Small intestine (tissue), 7 donors: ENCODE data around the gene ARID5B. TPM values are rescaled to one million over a fixed set of nuclear protein-coding genes. Genes with fewer than 3 reads are reported as not detected.

Experiments used
- DNase-seq, 2 donors: peaks; one replicate each; pipeline versions ENCODE4 v3.0.0 to v3.0.0-alpha.2; 2013
- FAIRE-seq: peaks from 2 replicates; lab custom pipeline; 2012; peaks lifted over from hg19 to GRCh38; lab: Jason Lieb, UNC
- H3K27ac ChIP-seq, 3 donors: one replicate each; pipeline ENCODE4 v1.5.1; 2013; ENCODE audit warnings: low read length in 2 of 3, mild to moderate bottlenecking in 2 of 3, control low read depth in 1 of 3, inconsistent platforms in 1 of 3, low read depth in 1 of 3, moderate library complexity in 1 of 3
- H3K27me3 ChIP-seq, 3 donors: one replicate each; pipeline ENCODE4 v1.6.1; 2013; ENCODE audit warnings: low read length in 3 of 3, inconsistent platforms in 1 of 3; ENCODE audit not compliant: control insufficient read depth in 3 of 3, insufficient read depth in 3 of 3
- H3K36me3 ChIP-seq, 3 donors: one replicate each; pipeline ENCODE4 v1.6.1; 2013; ENCODE audit warnings: low read length in 3 of 3, inconsistent platforms in 1 of 3, low read depth in 1 of 3, mild to moderate bottlenecking in 1 of 3, moderate library complexity in 1 of 3; ENCODE audit not compliant: control insufficient read depth in 3 of 3, insufficient read depth in 2 of 3
- H3K4me1 ChIP-seq, 3 donors: one replicate each; pipeline ENCODE4 v1.6.1; 2013; ENCODE audit warnings: low read length in 2 of 3, inconsistent platforms in 1 of 3, low read depth in 1 of 3, mild to moderate bottlenecking in 1 of 3, moderate library complexity in 1 of 3; ENCODE audit not compliant: control insufficient read depth in 3 of 3, insufficient read depth in 2 of 3
- H3K4me3 ChIP-seq, 3 donors: one replicate each; pipeline ENCODE4 v1.5.1; 2013; ENCODE audit warnings: low read length in 3 of 3, control low read depth in 1 of 3, inconsistent platforms in 1 of 3, low read depth in 1 of 3, mild to moderate bottlenecking in 1 of 3, moderate library complexity in 1 of 3
- H3K9me3 ChIP-seq, 2 donors: one replicate each; pipeline ENCODE4 v1.6.1; 2013; ENCODE audit warnings: low read depth in 1 of 2, low read length in 1 of 2; ENCODE audit not compliant: control insufficient read depth in 2 of 2, insufficient read depth in 1 of 2
- WGBS, 3 donors: extraction: QIAGEN DNeasy Blood & Tissue Kit; methylation state at CpG; one replicate each; pipeline ENCODE4 v1.1.7; 2013; 5-methylcytosine and 5-hydroxymethylcytosine counted together
- polyA plus RNA-seq, 4 donors: library from polyadenylated mRNA; stranded (reverse) in 3 of 4; unstranded in 1 of 4; fragments of 200-250 nt in 3 of 4; fragments of 120-200 nt in 1 of 4; gene quantifications; one replicate each; pipeline versions ENCODE4 v1.2.1 to v1.2.3, GENCODE V29; 2013
- donor health status: healthy with polysubstance abuse.
- donor health status: control.
- donor health status: control.
- donor health status: Bipolar disorder and iron deficiency.
- donor health status: healthy.

Gene ARID5B
- polyA plus RNA-seq, 4 donors: 1.1 to 24.6 (median 6.7) TPM

GRCh38 chr10:61899069-61899531, 2.4 kb upstream of the ARID5B start:
- Histone ChIP-seq H3K4me1 (peaks cover 0 to 44% (median 4%) of the 10 kb centered on the region in 3 donors), H3K9me3 (no peaks in the 10 kb centered on the region), H3K36me3 (no peaks in the 10 kb centered on the region), H3K4me3 (no peak overlapping the region), H3K27me3 (no peaks in the 10 kb centered on the region), H3K27ac (no peak overlapping the region)
- DNase-seq: peak in 1 of 2 donors; percentile 18
- FAIRE-seq: no peak
- 19 to 35% (median 25%) methylated on average over 7 of the region's 7 CpGs for WGBS, 3 donors

GRCh38 chr10:61899663-61899996, 1.9 kb upstream of the ARID5B start:
- Histone ChIP-seq H3K36me3 (no peaks in the 10 kb centered on the region), H3K4me3 (peak overlapping the region in 2 of 3 donors; percentile 81 to 90), H3K27me3 (no peaks in the 10 kb centered on the region), H3K9me3 (no peaks in the 10 kb centered on the region), H3K4me1 (peaks cover 0 to 47% (median 3%) of the 10 kb centered on the region in 3 donors), H3K27ac (peak overlapping the region; percentile 34 to 92 (median 92))
- no peak for FAIRE-seq
- peak in 1 of 2 donors; percentile 12 for DNase-seq
- WGBS, 3 donors: 5 to 7% (median 5%) methylated on average over 7 of the region's 7 CpGs

DNA sequence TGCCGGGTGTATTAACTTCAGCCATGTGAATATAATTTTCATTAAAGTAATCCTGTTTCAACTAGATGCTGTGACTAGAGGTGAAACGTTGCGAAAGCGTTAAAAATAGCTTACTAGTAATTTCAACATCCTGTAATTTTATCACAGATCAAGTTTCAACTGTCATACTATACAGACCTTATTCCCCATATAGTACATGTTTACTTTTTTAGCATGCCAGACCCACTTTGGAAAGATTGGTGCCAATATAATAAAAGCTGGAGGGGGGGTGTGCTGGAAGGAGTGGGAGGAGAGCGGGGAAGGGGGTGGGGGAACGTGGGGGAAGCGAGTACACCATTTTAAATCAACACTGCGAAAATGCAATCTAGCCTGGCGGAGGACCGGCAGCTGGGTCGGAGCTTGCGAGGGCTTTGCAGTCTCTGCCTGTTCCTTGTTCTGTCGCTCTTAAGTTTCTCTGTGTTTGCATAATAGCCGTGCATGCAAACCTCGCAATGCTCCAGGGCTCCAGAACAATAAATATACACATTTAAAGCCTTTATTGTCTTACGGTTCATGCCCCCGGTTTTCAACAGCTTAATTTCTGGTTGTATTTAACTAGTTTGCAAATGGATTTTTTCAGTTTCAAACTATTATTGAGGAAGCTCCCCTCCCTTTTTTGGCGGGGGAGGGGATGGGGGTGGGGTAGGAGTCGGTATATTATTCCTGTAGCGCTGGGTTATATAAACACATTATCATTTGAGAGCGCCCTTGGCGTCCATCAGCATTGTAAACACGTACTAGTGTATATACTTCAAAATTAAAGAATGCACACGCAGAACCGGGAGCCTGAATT, 1.3 kb upstream of the ARID5B start:
- no peaks in the 10 kb centered on the region for H3K27me3 ChIP-seq
- H3K4me1 ChIP-seq: peaks cover 0 to 52% (median 5%) of the 10 kb centered on the region in 3 donors
- peak overlapping the region; percentile 81 to 93 (median 90) for H3K4me3 ChIP-seq
- peak; percentile 62 to 70 for DNase-seq
- H3K27ac ChIP-seq: peak overlapping the region; percentile 34 to 92 (median 92)
- WGBS, 3 donors: 0% methylated on average over 24 to 25 of the region's 25 CpGs
- no peaks in the 10 kb centered on the region for H3K36me3 ChIP-seq
- H3K9me3 ChIP-seq: no peaks in the 10 kb centered on the region
- FAIRE-seq: no peak

GRCh38 chr10:61901829-61902444, 438 bp downstream of the ARID5B start:
- H3K27me3 ChIP-seq: no peaks in the 10 kb centered on the region
- no peaks in the 10 kb centered on the region for H3K36me3 ChIP-seq
- H3K4me1 ChIP-seq: peaks cover 0 to 50% (median 13%) of the 10 kb centered on the region in 3 donors
- WGBS, 3 donors: 0% methylated on average over 14 of the region's 14 CpGs
- H3K9me3 ChIP-seq: no peaks in the 10 kb centered on the region
- H3K27ac ChIP-seq: peak overlapping the region; percentile 71 to 100 (median 92)
- FAIRE-seq (no peak), DNase-seq (peak in 1 of 2 donors; percentile 50)
- peak overlapping the region; percentile 81 to 93 (median 90) for H3K4me3 ChIP-seq

DNA sequence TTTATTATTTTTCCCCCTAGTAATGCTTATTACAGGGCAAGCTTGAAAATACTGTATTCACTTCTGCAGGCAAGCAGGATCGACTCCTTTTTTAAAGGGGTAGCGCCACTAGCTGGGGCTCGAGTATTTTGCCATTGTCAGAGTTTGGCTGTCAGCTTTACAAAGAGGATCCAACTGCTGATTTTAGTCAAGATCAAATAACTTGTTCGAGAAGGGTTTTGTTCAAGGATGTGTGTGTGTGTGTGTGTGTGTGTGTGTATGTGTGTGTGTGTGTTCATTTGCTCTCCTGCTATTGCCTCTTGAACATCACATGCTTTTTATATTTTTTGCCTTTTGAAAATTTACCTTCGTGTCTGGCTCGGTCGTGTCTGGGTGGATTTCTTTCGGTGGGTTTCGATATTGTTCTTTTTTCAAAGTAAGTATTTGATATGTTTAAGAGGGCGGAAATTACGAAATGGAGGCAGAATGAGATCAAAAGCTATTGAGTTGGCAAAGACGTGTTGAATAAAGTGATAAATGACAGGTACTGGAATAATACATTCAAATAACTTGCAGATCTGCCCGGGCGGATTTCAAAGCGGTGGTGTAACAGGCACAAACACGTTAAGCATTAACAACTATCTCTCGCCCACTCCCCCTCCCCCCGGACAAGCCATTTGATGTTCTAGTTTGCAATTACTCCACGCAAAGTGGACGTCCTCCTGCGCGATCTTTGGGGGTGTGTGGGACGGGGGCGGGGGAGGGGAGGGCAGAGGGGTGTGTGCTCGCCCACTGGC, 1.1 kb downstream of the ARID5B start:
- WGBS, 3 donors: 0% methylated on average over 24 to 25 of the region's 25 CpGs
- H3K9me3 ChIP-seq: no peaks in the 10 kb centered on the region
- peak overlapping the region; percentile 81 to 93 (median 90) for H3K4me3 ChIP-seq
- FAIRE-seq: no peak
- H3K4me1 ChIP-seq: peaks cover 0 to 44% (median 13%) of the 10 kb centered on the region in 3 donors
- peak; percentile 66 to 78 for DNase-seq
- peak overlapping the region; percentile 71 to 100 (median 92) for H3K27ac ChIP-seq
- H3K36me3 ChIP-seq: no peaks in the 10 kb centered on the region
- no peaks in the 10 kb centered on the region for H3K27me3 ChIP-seq

DNA sequence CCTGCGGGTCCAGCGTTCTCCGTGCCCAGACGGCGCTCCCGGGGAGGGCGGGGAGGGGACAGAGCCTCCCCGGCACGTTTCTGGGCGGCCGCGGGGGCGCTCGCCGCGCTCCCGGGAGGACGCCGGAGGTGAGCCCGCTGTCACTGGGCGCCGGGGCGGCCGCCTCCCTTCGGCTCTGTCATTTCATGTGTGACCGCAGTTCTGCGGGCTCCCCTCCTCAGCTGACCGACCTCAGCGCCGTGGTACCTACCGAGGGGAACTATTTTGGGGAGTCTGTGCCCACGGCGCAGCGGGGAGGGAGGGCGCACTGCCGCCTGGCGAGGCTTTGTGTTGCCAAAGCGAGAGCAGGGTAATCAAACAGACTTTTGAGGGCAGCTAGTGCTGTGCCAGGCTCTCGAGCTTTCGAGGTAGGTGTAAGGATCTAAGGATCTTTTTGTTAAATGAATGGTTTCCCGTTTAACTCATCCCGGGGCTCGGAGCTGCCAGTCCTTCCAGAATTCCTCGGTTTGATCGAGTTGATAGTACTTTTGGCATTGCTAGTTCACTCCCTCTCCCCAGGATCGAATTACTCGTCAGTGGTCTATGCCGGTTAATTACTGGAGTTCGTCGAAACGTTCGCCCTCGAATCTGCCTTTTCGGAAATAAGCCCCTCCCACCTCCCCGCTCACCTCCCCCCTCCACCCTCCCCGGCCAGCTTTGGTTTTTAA, 1.9 kb downstream of the ARID5B start:
- no peak for FAIRE-seq
- Histone ChIP-seq H3K4me3 (peak overlapping the region; percentile 81 to 93 (median 90)), H3K4me1 (peaks cover 0 to 37% (median 13%) of the 10 kb centered on the region in 3 donors), H3K27me3 (no peaks in the 10 kb centered on the region), H3K36me3 (no peaks in the 10 kb centered on the region), H3K9me3 (no peaks in the 10 kb centered on the region), H3K27ac (peak overlapping the region; percentile 92 to 100 (median 96))
- DNase-seq: peak; percentile 59 to 84
- 1% methylated on average over 50 to 56 of the region's 56 CpGs for WGBS, 3 donors

- H3K4me1 ChIP-seq: peaks cover 0 to 34% (median 13%) of the 10 kb centered on the region in 3 donors
- no peaks in the 10 kb centered on the region for H3K27me3 ChIP-seq
- WGBS, 3 donors: 0 to 7% (median 3%) methylated on average over 7 of the region's 7 CpGs
- H3K27ac ChIP-seq: peak overlapping the region in 2 of 3 donors; percentile 92 to 100
- H3K9me3 ChIP-seq: no peaks in the 10 kb centered on the region
- H3K36me3 ChIP-seq: no peaks in the 10 kb centered on the region
- peak overlapping the region; percentile 81 to 93 (median 90) for H3K4me3 ChIP-seq
- FAIRE-seq (no peak), DNase-seq (peak; percentile 33 to 77)
Observed at GRCh38 chr10:61903928-61904344, 2.4 kb downstream of the ARID5B start.
